SJCRH30 (cell line): ENCODE measurements around the gene HIP1R. TPM values are rescaled to one million over a fixed set of nuclear protein-coding genes. Genes with fewer than 3 reads are reported as not detected.

Source experiments
- DNase-seq, 2 experiments: peaks; one replicate each; pipeline ENCODE4 v3.0.0-alpha.2; 2015 to 2020
- H3K27ac ChIP-seq: fragments of 250-450 bp; sonication (Bioruptor Pico); 2 replicates; pipeline ENCODE4 v1.5.1; 2020; ENCODE audit warnings: mild to moderate bottlenecking, moderate library complexity
- H3K27me3 ChIP-seq: fragments of 250-450 bp; sonication (Bioruptor Pico); 2 replicates; pipeline ENCODE4 v1.5.1; 2020; ENCODE audit warnings: mild to moderate bottlenecking, moderate library complexity
- H3K36me3 ChIP-seq: fragments of 250-450 bp; sonication (Bioruptor Pico); 2 replicates; pipeline ENCODE4 v1.5.1; 2020; ENCODE audit warnings: mild to moderate bottlenecking, moderate library complexity
- H3K4me1 ChIP-seq: fragments of 250-450 bp; sonication (Bioruptor Pico); 2 replicates; pipeline ENCODE4 v1.5.1; 2020; ENCODE audit warnings: mild to moderate bottlenecking, moderate library complexity
- H3K4me3 ChIP-seq: fragments of 250-450 bp; sonication (Bioruptor Pico); 2 replicates; pipeline ENCODE4 v1.5.1; 2020; ENCODE audit warnings: mild to moderate bottlenecking, moderate library complexity
- H3K9me3 ChIP-seq: fragments of 250-450 bp; sonication (Bioruptor Pico); replicated peaks from 2 replicates; pipeline ENCODE4 v1.5.1; 2020; ENCODE audit warnings: mild to moderate bottlenecking, moderate library complexity
- total RNA-seq: library from RNA; depleted of rRNA; stranded (reverse); fragments of >200 nt; shearing (Covaris generic); gene quantifications from 2 replicates; pipeline ENCODE4 v1.2.3, GENCODE V29; 2014

The HIP1R gene
- total RNA-seq, 1 experiment from 2014 or later: 9.8 TPM

GRCh38 chr12:122858591-122859302 is 23.5 kb downstream of the HIP1R start:
- no peak for DNase-seq
- Histone ChIP-seq H3K36me3 (no peaks in the 10 kb centered on the region), H3K4me1 (no peaks in the 10 kb centered on the region; the same call in 1 of the 2 replicates), H3K9me3 (no peaks in the 10 kb centered on the region), H3K27me3 (no peaks in the 10 kb centered on the region), H3K4me3 (no peak overlapping the region), H3K27ac (no peak overlapping the region)

DNA sequence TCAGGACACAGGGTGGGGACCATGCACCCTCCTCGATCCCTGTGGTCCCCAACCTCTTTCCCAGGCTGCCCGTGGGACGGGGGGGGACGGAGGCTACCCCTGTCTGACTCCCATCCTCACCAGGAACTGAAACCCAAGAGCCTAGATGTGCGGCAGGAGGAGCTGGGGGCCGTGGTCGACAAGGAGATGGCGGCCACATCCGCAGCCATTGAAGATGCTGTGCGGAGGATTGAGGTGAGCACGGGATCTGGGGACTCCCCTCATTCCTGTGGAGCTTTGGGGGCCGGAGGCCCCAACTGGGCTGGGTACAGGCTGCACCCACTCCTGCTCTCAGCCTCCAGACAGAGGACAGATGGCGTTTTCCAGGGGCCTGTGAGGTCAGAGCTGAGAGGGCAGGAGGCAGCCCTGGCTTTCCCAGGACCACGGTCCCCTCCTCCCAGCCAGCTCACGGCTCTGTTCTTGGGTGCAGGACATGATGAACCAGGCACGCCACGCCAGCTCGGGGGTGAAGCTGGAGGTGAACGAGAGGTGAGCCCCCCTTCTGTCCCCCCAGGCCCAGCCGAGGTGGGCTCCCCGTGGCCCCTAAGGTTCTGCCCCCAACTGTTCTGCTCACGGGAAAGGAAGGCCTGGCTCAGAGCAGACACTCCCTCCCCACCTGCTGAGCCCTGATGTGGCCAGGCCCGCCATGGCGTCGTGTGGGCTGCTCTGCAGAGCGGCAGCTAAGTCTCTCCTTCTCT is 24.2 kb downstream of the HIP1R start:
- Histone ChIP-seq H3K4me3 (no peak overlapping the region), H3K36me3 (peaks cover 4% of the 10 kb centered on the region; the same call in 1 of the 2 replicates), H3K27ac (no peak overlapping the region), H3K4me1 (no peaks in the 10 kb centered on the region; the same call in 1 of the 2 replicates), H3K9me3 (no peaks in the 10 kb centered on the region), H3K27me3 (no peaks in the 10 kb centered on the region)
- no peak for DNase-seq

DNA sequence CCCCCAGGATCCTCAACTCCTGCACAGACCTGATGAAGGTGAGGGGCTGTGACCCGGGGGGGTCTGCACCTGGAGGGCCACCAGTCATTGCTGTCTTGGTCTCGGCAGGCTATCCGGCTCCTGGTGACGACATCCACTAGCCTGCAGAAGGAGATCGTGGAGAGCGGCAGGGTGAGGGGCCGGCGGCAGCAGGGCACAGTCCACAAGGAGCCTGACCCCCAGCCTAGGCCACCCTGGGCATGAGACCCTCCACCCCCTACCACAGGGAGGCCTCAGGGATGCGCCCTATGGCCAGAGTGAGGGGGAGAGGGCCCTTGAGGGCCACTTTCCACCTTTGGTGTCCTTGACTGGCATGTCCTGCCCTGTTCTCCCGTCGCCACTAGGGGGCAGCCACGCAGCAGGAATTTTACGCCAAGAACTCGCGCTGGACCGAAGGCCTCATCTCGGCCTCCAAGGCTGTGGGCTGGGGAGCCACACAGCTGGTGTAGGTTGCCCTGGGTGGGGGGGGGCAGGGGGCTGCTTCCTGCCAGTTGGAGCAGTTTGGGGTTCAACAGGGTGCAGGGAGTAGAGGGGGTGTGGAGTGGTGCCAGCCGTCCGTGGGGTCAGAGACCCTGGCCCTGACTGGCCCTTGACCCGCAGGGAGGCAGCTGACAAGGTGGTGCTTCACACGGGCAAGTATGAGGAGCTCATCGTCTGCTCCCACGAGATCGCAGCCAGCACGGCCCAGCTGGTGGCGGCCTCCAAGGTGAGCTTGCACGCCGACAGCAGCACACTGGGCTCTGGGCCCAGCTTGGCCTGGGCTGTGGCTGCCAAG is 25.0 kb downstream of the HIP1R start:
- H3K27ac ChIP-seq: no peak overlapping the region
- peaks cover 8% of the 10 kb centered on the region for H3K36me3 ChIP-seq
- no peak overlapping the region for H3K4me3 ChIP-seq
- DNase-seq: peak; percentile 81 to 88
- H3K27me3 ChIP-seq: no peaks in the 10 kb centered on the region
- H3K9me3 ChIP-seq: no peaks in the 10 kb centered on the region
- H3K4me1 ChIP-seq: no peaks in the 10 kb centered on the region; the same call in 1 of the 2 replicates

DNA sequence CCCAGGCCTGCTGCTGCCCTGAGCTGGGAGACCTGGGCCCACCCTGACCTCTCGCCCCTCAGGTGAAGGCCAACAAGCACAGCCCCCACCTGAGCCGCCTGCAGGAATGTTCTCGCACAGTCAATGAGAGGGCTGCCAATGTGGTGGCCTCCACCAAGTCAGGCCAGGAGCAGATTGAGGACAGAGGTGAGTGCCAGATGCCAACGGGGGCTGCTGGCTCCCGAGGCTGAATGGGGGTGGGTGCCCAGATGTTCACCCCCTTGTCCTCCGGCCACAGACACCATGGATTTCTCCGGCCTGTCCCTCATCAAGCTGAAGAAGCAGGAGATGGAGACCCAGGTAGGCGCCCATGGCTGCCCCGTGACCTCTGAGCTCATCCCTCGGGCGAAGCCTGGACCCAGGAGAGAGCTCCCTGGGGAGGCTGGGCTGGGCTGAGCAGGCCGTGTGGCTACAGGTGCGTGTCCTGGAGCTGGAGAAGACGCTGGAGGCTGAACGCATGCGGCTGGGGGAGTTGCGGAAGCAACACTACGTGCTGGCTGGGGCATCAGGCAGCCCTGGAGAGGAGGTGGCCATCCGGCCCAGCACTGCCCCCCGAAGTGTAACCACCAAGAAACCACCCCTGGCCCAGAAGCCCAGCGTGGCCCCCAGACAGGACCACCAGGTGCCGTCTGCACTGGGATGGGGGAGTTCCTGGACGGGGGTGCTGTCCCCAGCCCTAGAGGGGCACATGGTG is 25.8 kb downstream of the HIP1R start:
- Histone ChIP-seq H3K27ac (no peak overlapping the region), H3K9me3 (no peaks in the 10 kb centered on the region), H3K4me1 (no peaks in the 10 kb centered on the region; the same call in 1 of the 2 replicates), H3K27me3 (no peaks in the 10 kb centered on the region), H3K4me3 (no peak overlapping the region), H3K36me3 (peaks cover 16% of the 10 kb centered on the region)
- DNase-seq: no peak

GRCh38 chr12:122861587-122861970 is 26.3 kb downstream of the HIP1R start:
- Histone ChIP-seq H3K4me1 (no peaks in the 10 kb centered on the region; the same call in 1 of the 2 replicates), H3K4me3 (no peak overlapping the region), H3K27me3 (no peaks in the 10 kb centered on the region), H3K27ac (no peak overlapping the region), H3K9me3 (no peaks in the 10 kb centered on the region), H3K36me3 (peaks cover 20% of the 10 kb centered on the region)
- DNase-seq: no peak

DNA sequence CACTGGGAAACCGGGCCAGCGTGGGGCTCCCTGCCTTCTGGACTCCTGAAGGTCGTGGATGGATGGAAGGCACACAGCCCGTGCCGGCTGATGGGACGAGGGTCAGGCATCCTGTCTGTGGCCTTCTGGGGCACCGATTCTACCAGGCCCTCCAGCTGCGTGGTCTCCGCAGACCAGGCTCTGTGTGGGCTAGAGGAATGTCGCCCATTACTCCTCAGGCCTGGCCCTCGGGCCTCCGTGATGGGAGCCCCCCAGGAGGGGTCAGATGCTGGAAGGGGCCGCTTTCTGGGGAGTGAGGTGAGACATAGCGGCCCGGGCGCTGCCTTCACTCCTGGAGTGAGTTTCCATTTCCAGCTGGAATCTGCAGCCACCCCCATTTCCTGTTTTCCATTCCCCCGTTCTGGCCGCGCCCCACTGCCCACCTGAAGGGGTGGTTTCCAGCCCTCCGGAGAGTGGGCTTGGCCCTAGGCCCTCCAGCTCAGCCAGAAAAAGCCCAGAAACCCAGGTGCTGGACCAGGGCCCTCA is 26.9 kb downstream of the HIP1R start:
- H3K4me3 ChIP-seq: no peak overlapping the region

GRCh38 chr12:122862872-122863701 is 27.8 kb downstream of the HIP1R start:
- no peaks in the 10 kb centered on the region; the same call in 1 of the 2 replicates for H3K4me1 ChIP-seq
- no peak overlapping the region for H3K27ac ChIP-seq
- H3K9me3 ChIP-seq: no peaks in the 10 kb centered on the region
- no peak for DNase-seq
- H3K4me3 ChIP-seq: no peak overlapping the region
- peaks cover 24% of the 10 kb centered on the region for H3K36me3 ChIP-seq
- H3K27me3 ChIP-seq: no peaks in the 10 kb centered on the region

More for the DNA sequence above, 26.9 kb downstream of the HIP1R start:
- DNase-seq: no peak
- Histone ChIP-seq H3K27ac (no peak overlapping the region), H3K27me3 (no peaks in the 10 kb centered on the region), H3K36me3 (peaks cover 24% of the 10 kb centered on the region), H3K9me3 (no peaks in the 10 kb centered on the region), H3K4me1 (no peaks in the 10 kb centered on the region; the same call in 1 of the 2 replicates)

DNA sequence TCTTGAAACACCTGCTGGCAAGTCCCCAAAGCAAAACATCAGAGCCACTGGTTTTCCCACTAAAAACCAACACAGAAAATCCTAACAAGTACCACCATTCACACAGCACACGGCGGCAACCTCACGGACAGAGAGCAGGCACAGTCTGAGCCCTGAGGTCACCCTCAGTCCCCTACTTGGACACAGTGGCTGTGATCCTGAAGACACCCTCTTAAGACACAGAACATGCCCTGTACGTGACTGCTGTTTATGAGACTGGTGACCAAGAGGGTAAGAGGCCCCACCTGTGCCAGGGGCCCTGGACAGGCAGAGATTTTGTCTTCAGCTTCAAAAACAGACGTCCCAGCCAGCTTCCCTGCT is 29.6 kb downstream of the HIP1R start:
- Histone ChIP-seq H3K27me3 (no peaks in the 10 kb centered on the region), H3K36me3 (peaks cover 41% of the 10 kb centered on the region), H3K9me3 (no peaks in the 10 kb centered on the region), H3K4me3 (no peak overlapping the region), H3K4me1 (no peaks in the 10 kb centered on the region; the same call in 1 of the 2 replicates), H3K27ac (no peak overlapping the region)
- no peak for DNase-seq

DNA sequence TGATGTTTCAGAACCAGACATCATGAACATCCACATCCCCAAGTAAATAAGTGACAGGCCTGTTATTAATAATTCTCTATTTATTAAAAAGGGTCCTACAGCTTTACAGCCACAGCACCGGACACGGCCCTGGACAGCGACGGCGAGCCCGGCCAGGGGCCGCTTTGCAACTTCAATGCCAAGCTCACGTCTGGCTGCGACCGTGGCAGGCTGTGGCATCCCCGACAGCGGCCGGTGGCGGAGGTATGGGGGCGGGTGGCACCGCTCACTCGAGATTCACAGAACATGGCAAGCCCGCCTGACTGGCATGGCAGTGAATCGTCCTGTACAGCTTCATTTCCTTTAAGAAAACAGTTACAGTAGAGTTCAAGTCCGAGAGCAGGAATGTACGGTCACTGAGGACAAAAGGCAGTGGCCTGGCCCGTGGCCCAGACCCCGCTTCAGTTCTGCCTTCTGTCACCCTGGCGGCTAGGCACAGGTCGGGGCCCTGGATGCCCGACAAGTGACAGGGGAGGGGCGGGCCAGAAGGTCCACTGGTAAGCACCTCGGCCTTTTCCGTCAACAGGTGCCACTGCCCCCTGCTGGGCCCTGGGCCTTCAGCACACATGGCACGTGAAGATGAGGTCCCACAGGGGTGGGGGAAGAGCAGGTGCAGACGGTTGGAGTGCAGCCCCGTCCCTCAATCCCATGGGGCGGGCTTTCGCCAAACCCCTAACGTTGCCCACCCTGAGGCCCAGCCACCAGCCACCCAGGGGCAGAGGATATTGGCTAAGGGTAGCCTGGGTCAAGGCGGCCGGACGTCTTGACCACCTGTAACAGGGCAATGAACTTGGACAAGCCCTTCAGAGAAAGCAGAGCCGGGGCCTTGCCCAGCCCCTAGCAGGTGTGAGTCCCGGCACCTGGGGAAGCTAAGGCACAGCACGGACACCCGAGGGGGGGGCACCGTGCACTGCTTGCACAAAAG is 30.3 kb downstream of the HIP1R start:
- Histone ChIP-seq H3K9me3 (no peaks in the 10 kb centered on the region), H3K27me3 (no peaks in the 10 kb centered on the region), H3K4me3 (no peak overlapping the region), H3K36me3 (peaks cover 47% of the 10 kb centered on the region), H3K4me1 (no peaks in the 10 kb centered on the region; the same call in 1 of the 2 replicates), H3K27ac (no peak overlapping the region)
- DNase-seq: no peak

GRCh38 chr12:122866379-122866778 is 31.1 kb downstream of the HIP1R start:
- H3K36me3 ChIP-seq: peaks cover 51% of the 10 kb centered on the region
- no peaks in the 10 kb centered on the region for H3K27me3 ChIP-seq
- H3K27ac ChIP-seq: no peak overlapping the region
- peaks cover 8% of the 10 kb centered on the region for H3K4me1 ChIP-seq
- H3K4me3 ChIP-seq: no peak overlapping the region
- no peaks in the 10 kb centered on the region for H3K9me3 ChIP-seq
- no peak for DNase-seq

DNA sequence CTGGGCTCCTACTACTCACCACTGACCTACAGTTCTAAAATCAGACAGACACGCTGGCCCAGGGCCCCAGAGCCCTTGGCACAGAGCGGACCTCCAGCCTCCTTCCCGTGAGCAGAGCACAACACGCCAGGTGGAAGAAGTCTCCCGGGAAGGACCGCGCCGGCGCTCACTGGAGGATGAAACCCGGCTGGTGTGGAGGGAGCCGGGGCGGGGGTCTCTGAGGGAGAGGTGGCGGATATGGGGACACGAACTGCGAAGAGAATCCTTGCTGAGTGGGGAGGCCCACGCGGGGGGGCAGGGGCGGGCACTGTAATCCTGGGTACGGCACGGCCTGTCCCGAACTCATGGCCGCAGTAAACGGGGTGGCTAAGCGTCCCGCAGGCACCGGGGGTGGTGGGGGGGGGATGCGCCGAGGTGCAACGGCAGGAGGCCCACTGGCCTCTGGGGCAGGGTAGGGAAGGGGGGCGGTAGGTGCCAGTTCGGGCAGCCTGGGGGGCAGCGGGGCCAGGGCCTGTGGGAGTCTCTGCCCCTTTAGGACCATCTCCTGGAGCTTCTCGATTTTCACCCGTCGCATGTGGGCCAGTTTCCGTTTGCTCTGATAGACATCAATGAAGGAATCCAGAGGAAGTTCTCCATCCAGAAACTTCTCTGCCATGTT is 31.8 kb downstream of the HIP1R start:
- no peak overlapping the region for H3K4me3 ChIP-seq
- peaks cover 11% of the 10 kb centered on the region for H3K4me1 ChIP-seq
- DNase-seq: no peak
- no peaks in the 10 kb centered on the region for H3K9me3 ChIP-seq
- H3K27ac ChIP-seq: no peak overlapping the region
- H3K27me3 ChIP-seq: no peaks in the 10 kb centered on the region
- H3K36me3 ChIP-seq: peaks cover 51% of the 10 kb centered on the region
